Mesothelial cell of epicardium (in vitro differentiated cells): ENCODE results near the gene ZNF536. TPM values are rescaled to one million over a fixed set of nuclear protein-coding genes. Genes with fewer than 3 reads are reported as not detected.

ENCODE experiments used
- DNase-seq, 2 experiments: peaks; one replicate each; pipeline ENCODE4 v3.0.0; 2021; ENCODE audit warnings: low spot score in 2 of 2; ENCODE audit not compliant: unreplicated experiment in 2 of 2
- H3K27ac Mint-ChIP-seq: 2 replicates; pipeline ENCODE4 v1.8.0; 2021; ENCODE audit warnings: mixed read lengths
- H3K27me3 Mint-ChIP-seq: 2 replicates; pipeline ENCODE4 v1.8.0; 2021; ENCODE audit warnings: low read depth, mixed read lengths
- H3K36me3 Mint-ChIP-seq: 2 replicates; pipeline ENCODE4 v1.8.0; 2021; ENCODE audit warnings: mixed read lengths
- H3K4me1 Mint-ChIP-seq: 2 replicates; pipeline ENCODE4 v1.8.0; 2021; ENCODE audit warnings: mixed read lengths
- H3K4me3 Mint-ChIP-seq: 2 replicates; pipeline ENCODE4 v1.8.0; 2021; ENCODE audit warnings: mild to moderate bottlenecking, moderate library complexity, mixed read lengths
- H3K9me3 Mint-ChIP-seq: 2 replicates; pipeline ENCODE4 v1.8.0; 2021; ENCODE audit warnings: mixed read lengths
- total RNA-seq: library from RNA; stranded (reverse); gene quantifications from 3 replicates; pipeline ENCODE4 v1.2.1, GENCODE V29; 2021
- TF ChIP-seq, protein P1 (sequence below): fragments of 200-600 bp; sonication (generic); IDR thresholded peaks from one replicate; pipeline ENCODE4 v1.5.0; 2021; ENCODE audit warnings: antibody characterized with exemption; ENCODE audit not compliant: unreplicated experiment

ZNF536 gene
- total RNA-seq, 1 donor from 2014 or later = 9.2 TPM

GRCh38 chr19:30391052-30391451 lies 18.9 kb downstream of the ZNF536 start:
- H3K27ac Mint-ChIP-seq = no peak overlapping the region
- H3K36me3 Mint-ChIP-seq = no peaks in the 10 kb centered on the region
- no peak overlapping the region for H3K4me3 Mint-ChIP-seq
- TF ChIP-seq, protein P1, sequence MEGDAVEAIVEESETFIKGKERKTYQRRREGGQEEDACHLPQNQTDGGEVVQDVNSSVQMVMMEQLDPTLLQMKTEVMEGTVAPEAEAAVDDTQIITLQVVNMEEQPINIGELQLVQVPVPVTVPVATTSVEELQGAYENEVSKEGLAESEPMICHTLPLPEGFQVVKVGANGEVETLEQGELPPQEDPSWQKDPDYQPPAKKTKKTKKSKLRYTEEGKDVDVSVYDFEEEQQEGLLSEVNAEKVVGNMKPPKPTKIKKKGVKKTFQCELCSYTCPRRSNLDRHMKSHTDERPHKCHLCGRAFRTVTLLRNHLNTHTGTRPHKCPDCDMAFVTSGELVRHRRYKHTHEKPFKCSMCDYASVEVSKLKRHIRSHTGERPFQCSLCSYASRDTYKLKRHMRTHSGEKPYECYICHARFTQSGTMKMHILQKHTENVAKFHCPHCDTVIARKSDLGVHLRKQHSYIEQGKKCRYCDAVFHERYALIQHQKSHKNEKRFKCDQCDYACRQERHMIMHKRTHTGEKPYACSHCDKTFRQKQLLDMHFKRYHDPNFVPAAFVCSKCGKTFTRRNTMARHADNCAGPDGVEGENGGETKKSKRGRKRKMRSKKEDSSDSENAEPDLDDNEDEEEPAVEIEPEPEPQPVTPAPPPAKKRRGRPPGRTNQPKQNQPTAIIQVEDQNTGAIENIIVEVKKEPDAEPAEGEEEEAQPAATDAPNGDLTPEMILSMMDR = no peak
- peaks cover 92% of the 10 kb centered on the region for H3K27me3 Mint-ChIP-seq
- no peaks in the 10 kb centered on the region for H3K9me3 Mint-ChIP-seq
- no peak for DNase-seq
- peaks cover 9% of the 10 kb centered on the region for H3K4me1 Mint-ChIP-seq

GRCh38 chr19:30391554-30392551 lies 19.7 kb downstream of the ZNF536 start:
- Mint-ChIP-seq H3K27ac (no peak overlapping the region), H3K4me3 (no peak overlapping the region), H3K36me3 (no peaks in the 10 kb centered on the region), H3K27me3 (peaks cover 92% of the 10 kb centered on the region), H3K9me3 (no peaks in the 10 kb centered on the region), H3K4me1 (peaks cover 9% of the 10 kb centered on the region)
- DNase-seq = peak in 1 of 2 experiments; percentile 31
- TF ChIP-seq, protein P1 = no peak

- H3K27ac Mint-ChIP-seq = no peak overlapping the region
- H3K36me3 Mint-ChIP-seq = no peaks in the 10 kb centered on the region
- peaks cover 9% of the 10 kb centered on the region for H3K4me1 Mint-ChIP-seq
- TF ChIP-seq, protein P1 = no peak
- no peak for DNase-seq
- peaks cover 93% of the 10 kb centered on the region for H3K27me3 Mint-ChIP-seq
- no peaks in the 10 kb centered on the region for H3K9me3 Mint-ChIP-seq
- H3K4me3 Mint-ChIP-seq = no peak overlapping the region
Measured at GRCh38 chr19:30393046-30393445, 20.9 kb downstream of the ZNF536 start.

DNA sequence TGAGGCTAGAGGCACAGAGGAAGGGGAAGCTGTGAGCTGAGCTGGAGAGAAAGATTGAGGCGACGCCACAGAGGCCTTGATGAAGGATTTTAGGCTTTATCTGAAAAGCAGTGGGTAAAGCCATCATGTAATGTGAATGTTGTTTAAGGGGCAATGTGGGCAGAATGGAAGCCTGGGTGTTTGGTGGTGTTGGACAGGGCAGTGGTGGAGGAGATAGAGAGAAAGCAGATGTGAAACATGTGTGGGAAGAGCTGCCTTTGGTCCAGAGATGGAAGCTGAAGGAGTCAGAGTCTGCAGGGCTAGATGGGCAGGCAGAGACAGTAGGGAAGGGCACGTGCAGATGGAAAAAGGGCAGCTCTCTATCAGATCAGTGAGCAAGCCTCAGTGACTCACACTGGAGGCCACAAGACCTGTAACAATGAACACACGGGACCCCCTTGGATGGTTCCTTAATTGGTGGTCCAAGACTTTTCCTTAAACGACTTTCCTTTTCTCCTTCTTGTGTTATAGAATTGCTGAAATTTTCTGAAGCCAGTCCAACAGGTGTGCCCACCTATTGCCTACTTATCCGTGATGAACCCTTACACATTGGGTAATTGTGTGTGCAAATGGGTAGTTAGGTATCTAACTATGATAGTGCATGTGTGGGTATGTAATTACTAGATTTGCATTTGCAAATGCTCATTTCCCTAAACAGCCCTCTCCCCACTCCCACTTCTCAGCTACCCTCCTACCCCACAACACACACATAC lies 21.7 kb downstream of the ZNF536 start:
- Mint-ChIP-seq H3K4me3 (no peak overlapping the region), H3K36me3 (no peaks in the 10 kb centered on the region), H3K27me3 (peaks cover 87% of the 10 kb centered on the region), H3K9me3 (no peaks in the 10 kb centered on the region), H3K27ac (no peak overlapping the region), H3K4me1 (peaks cover 9% of the 10 kb centered on the region)
- TF ChIP-seq, protein P1 = no peak
- no peak for DNase-seq

DNA sequence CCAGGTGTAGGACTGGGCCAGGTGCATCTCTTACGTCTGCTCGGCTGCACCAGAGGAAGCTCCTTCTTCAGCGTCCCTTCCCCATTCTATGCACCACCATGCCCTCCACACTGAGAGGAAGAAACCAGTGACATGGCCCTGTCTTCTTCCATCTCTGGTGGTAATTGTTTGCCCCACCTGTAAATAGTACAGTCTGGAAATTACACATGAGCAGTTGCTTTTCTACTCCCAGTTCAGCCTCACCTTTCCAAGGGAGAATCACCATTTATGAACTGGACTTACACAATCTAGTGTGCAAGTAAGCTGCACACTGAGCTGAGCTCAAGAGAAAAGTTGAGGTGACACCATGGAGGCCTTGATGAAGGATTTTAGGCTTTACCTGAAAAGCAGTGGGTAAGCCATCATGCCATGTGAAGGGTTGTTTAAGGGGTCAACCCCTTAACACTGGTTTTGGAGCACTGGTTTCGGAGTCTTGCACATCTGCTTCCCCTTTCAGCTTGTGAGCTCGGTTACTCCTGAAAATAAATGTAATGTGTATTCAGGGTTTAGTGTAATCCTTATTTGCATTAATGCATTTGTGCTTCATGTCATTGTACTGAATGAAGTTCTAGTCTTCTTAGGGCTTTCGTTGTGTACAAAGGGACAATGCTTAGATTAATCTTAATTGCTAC lies 22.4 kb downstream of the ZNF536 start:
- DNase-seq = no peak
- Mint-ChIP-seq H3K27me3 (peaks cover 81% of the 10 kb centered on the region), H3K27ac (no peak overlapping the region), H3K36me3 (no peaks in the 10 kb centered on the region), H3K4me1 (peaks cover 9% of the 10 kb centered on the region), H3K9me3 (no peaks in the 10 kb centered on the region), H3K4me3 (no peak overlapping the region)
- TF ChIP-seq, protein P1 = no peak
